Neural progenitor cell (in vitro differentiated cells): ENCODE data around the gene MDM2. TPM values are rescaled to one million over a fixed set of nuclear protein-coding genes. Genes with fewer than 3 reads are reported as not detected.

Source experiments
- DNase-seq: peaks from one replicate; pipeline ENCODE4 v3.0.0-alpha.2; 2016; ENCODE audit warnings: low spot score
- H2AFZ ChIP-seq: fragments of 200-600 bp; sonication (generic); replicated peaks from 2 replicates; pipeline ENCODE4 v1.6.1; 2016; ENCODE audit warnings: antibody characterized with exemption
- H3F3A ChIP-seq: fragments of 200-600 bp; sonication (generic); 2 replicates; pipeline ENCODE4 v1.6.1; 2016; ENCODE audit warnings: antibody characterized with exemption, low read depth
- H3K27ac ChIP-seq: fragments of 200-600 bp; sonication (generic); 2 replicates; pipeline ENCODE4 v1.5.1; 2016; ENCODE audit warnings: mild to moderate bottlenecking
- H3K27me3 ChIP-seq: fragments of 200-600 bp; sonication (generic); 2 replicates; pipeline ENCODE4 v1.6.1; 2016; ENCODE audit warnings: mild to moderate bottlenecking, moderate library complexity
- H3K36me3 ChIP-seq: fragments of 200-600 bp; sonication (generic); 2 replicates; pipeline ENCODE4 v1.5.1; 2016
- H3K4me1 ChIP-seq: fragments of 200-600 bp; sonication (generic); 2 replicates; pipeline ENCODE4 v1.6.1; 2016; ENCODE audit warnings: mixed run types
- H3K4me2 ChIP-seq: fragments of 200-600 bp; sonication (generic); 2 replicates; pipeline ENCODE4 v1.6.1; 2016
- H3K4me3 ChIP-seq: fragments of 200-600 bp; sonication (generic); 2 replicates; pipeline ENCODE4 v1.5.1; 2016
- H3K79me2 ChIP-seq: fragments of 200-600 bp; sonication (generic); 2 replicates; pipeline ENCODE4 v1.6.1; 2016; ENCODE audit warnings: low read depth
- H3K9ac ChIP-seq: fragments of 200-600 bp; sonication (generic); 2 replicates; pipeline ENCODE4 v1.6.1; 2016
- H3K9me3 ChIP-seq: fragments of 200-600 bp; sonication (generic); 2 replicates; pipeline ENCODE4 v1.5.1; 2016; ENCODE audit warnings: low read depth
- H4K20me1 ChIP-seq: fragments of 200-600 bp; sonication (generic); 2 replicates; pipeline ENCODE4 v1.6.1; 2016; ENCODE audit warnings: low read depth
- H3K27ac Mint-ChIP-seq: 3 replicates; pipeline ENCODE4 v1.8.0; 2021; ENCODE audit warnings: mixed read lengths
- H3K27me3 Mint-ChIP-seq: 2 replicates; pipeline ENCODE4 v1.8.0; 2022; ENCODE audit warnings: low read depth, mild to moderate bottlenecking, inconsistent platforms, moderate library complexity, mixed read lengths; ENCODE audit not compliant: insufficient read depth
- H3K36me3 Mint-ChIP-seq: 3 replicates; pipeline ENCODE4 v1.8.0; 2021; ENCODE audit warnings: mixed read lengths
- H3K4me1 Mint-ChIP-seq: 3 replicates; pipeline ENCODE4 v1.8.0; 2021; ENCODE audit warnings: mixed read lengths
- H3K4me3 Mint-ChIP-seq: 3 replicates; pipeline ENCODE4 v1.8.0; 2021; ENCODE audit warnings: mild to moderate bottlenecking, moderate library complexity, mixed read lengths
- H3K9me3 Mint-ChIP-seq: 3 replicates; pipeline ENCODE4 v1.8.0; 2020; ENCODE audit warnings: mixed read lengths
- EZH2 ChIP-seq: fragments of 200-600 bp; sonication (generic); IDR thresholded peaks from 2 replicates; pipeline ENCODE4 v1.6.1; 2017; ENCODE audit warnings: antibody characterized with exemption, mild to moderate bottlenecking, moderate library complexity
- EZH2phosphoT487 ChIP-seq: fragments of 200-600 bp; sonication (generic); IDR thresholded peaks from 2 replicates; pipeline ENCODE4 v1.6.1; 2017; ENCODE audit warnings: antibody characterized with exemption
- total RNA-seq: library from RNA; depleted of rRNA; stranded (reverse); fragments of >200 nt; gene quantifications from 2 replicates; pipeline ENCODE4 v1.2.3, GENCODE V29; 2015; ENCODE audit warnings: low replicate concordance
- TF ChIP-seq, protein P1 (sequence below): fragments of 200-600 bp; sonication (generic); IDR thresholded peaks from 2 replicates; pipeline ENCODE4 v1.5.1; 2017; ENCODE audit warnings: antibody characterized with exemption, mild to moderate bottlenecking

The MDM2 gene
- total RNA-seq, 1 donor from 2014 or later = 93.8 TPM

DNA sequence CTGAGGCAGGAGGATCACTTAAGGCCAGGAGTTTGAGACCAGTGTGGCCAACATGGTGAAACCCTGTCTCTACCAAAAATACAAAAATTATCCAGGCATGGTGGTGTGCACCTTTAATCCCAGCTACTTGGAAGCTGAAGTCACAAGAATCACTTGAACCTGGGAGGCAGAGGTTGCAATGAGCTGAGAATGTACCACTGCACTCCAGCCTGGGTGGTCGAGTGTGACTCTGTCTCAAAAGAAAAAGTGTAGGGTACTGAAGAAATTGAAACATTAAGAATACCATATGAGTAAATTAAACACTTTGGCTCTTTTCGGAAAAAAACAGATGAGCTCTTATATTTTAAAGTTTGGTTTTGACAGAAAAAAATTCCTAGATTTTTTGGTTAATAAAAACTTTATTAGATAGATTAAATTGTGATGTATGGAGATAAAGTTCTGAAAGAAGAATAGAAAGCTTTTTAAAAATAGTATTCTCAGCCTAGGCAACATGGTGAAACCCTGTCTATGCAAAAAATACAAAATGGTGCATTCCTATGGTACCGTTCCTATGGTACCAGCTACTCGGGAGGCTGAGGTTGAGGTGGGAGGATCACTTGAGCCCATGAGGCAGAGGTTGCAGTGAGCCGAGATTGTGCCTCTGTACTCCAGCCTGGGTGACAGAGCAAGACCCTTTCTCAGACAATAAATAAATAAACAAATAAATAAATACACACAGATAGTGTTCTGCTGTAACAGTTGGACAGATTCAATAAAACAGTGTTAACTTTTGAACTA lies 20.1 kb downstream of the MDM2 start:
- H3K4me2 ChIP-seq = no peak overlapping the region
- no peaks in the 10 kb centered on the region for H3K79me2 ChIP-seq
- H3K9me3 ChIP-seq = no peaks in the 10 kb centered on the region
- peak overlapping the region; percentile 10 for H3K27ac ChIP-seq
- no peak overlapping the region for H3K9ac ChIP-seq
- H3K27me3 Mint-ChIP-seq = peaks cover 2% of the 10 kb centered on the region
- peaks cover 17% of the 10 kb centered on the region for H3K36me3 ChIP-seq
- no peaks in the 10 kb centered on the region for H3K4me1 Mint-ChIP-seq
- TF ChIP-seq, protein P1, sequence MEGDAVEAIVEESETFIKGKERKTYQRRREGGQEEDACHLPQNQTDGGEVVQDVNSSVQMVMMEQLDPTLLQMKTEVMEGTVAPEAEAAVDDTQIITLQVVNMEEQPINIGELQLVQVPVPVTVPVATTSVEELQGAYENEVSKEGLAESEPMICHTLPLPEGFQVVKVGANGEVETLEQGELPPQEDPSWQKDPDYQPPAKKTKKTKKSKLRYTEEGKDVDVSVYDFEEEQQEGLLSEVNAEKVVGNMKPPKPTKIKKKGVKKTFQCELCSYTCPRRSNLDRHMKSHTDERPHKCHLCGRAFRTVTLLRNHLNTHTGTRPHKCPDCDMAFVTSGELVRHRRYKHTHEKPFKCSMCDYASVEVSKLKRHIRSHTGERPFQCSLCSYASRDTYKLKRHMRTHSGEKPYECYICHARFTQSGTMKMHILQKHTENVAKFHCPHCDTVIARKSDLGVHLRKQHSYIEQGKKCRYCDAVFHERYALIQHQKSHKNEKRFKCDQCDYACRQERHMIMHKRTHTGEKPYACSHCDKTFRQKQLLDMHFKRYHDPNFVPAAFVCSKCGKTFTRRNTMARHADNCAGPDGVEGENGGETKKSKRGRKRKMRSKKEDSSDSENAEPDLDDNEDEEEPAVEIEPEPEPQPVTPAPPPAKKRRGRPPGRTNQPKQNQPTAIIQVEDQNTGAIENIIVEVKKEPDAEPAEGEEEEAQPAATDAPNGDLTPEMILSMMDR = no peak
- no peak for TF ChIP-seq EZH2
- no peak for TF ChIP-seq EZH2phosphoT487
- H3F3A ChIP-seq = peaks cover 29% of the 10 kb centered on the region
- H4K20me1 ChIP-seq = no peaks in the 10 kb centered on the region
- H3K27me3 ChIP-seq = no peaks in the 10 kb centered on the region
- no peak overlapping the region for H2AFZ ChIP-seq
- no peak overlapping the region for H3K4me3 ChIP-seq
- no peak for DNase-seq
- no peak overlapping the region for H3K27ac Mint-ChIP-seq
- H3K9me3 Mint-ChIP-seq = no peaks in the 10 kb centered on the region
- no peaks in the 10 kb centered on the region for H3K4me1 ChIP-seq
- peaks cover 32% of the 10 kb centered on the region for H3K36me3 Mint-ChIP-seq
- H3K4me3 Mint-ChIP-seq = no peak overlapping the region

DNA sequence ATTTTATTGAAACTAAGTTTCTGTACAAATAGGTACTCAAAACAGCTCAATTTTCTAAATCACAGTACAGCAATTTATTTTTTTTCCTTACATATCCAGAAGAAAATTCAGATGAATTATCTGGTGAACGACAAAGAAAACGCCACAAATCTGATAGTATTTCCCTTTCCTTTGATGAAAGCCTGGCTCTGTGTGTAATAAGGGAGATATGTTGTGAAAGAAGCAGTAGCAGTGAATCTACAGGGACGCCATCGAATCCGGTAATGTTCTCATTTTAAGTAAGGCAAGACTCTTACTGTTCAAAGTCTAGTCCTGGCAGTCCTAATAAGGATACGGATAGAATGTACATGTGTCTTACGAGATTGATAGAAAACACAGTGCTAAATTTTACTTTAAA lies 20.7 kb downstream of the MDM2 start:
- H3K9ac ChIP-seq = no peak overlapping the region
- no peaks in the 10 kb centered on the region for H4K20me1 ChIP-seq

DNA sequence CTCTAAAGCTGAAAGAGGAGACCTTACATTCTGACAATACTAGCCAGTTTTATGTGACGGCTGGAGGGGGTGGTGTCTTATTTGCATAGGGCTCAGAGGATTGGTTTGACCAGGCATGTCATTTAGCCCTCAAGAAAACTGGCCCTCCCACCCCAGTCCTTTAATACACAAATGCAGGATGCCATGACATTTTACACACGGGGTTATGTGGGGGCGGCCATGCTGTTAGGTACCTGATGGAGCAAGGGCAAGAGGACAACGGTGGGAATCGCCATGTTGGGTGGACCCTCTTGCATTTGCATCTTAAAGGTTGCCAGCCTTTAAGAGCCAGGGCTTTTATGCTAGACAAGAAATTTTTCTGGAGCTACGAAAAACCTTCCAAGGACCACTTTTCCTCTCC lies 23.3 kb downstream of the MDM2 start:
- Histone ChIP-seq H3K4me2 (no peak overlapping the region), H3K36me3 (peaks cover 22% of the 10 kb centered on the region), H3K4me3 (no peak overlapping the region), H3K79me2 (peaks cover 7% of the 10 kb centered on the region), H3K9ac (no peak overlapping the region), H3K9me3 (no peaks in the 10 kb centered on the region), H4K20me1 (peaks cover 5% of the 10 kb centered on the region), H3K27ac (no peak overlapping the region), H3F3A (peaks cover 29% of the 10 kb centered on the region), H3K4me1 (peaks cover 6% of the 10 kb centered on the region), H2AFZ (no peak overlapping the region), H3K27me3 (no peaks in the 10 kb centered on the region)
- Mint-ChIP-seq H3K27me3 (no peaks in the 10 kb centered on the region), H3K9me3 (no peaks in the 10 kb centered on the region), H3K36me3 (peaks cover 23% of the 10 kb centered on the region), H3K4me3 (no peak overlapping the region), H3K27ac (no peak overlapping the region), H3K4me1 (peaks cover 3% of the 10 kb centered on the region)
- TF ChIP-seq EZH2phosphoT487 (no peak), EZH2 (no peak)
- TF ChIP-seq, protein P1 = no peak
- DNase-seq = peak; percentile 8

More for the DNA sequence above, 20.7 kb downstream of the MDM2 start:
- Mint-ChIP-seq H3K36me3 (peaks cover 32% of the 10 kb centered on the region), H3K27ac (no peak overlapping the region), H3K27me3 (peaks cover 2% of the 10 kb centered on the region), H3K4me1 (no peaks in the 10 kb centered on the region), H3K4me3 (no peak overlapping the region), H3K9me3 (no peaks in the 10 kb centered on the region)
- Histone ChIP-seq H3K4me2 (no peak overlapping the region), H3K9me3 (no peaks in the 10 kb centered on the region), H3F3A (peaks cover 29% of the 10 kb centered on the region), H3K4me3 (no peak overlapping the region), H3K36me3 (peaks cover 19% of the 10 kb centered on the region), H2AFZ (no peak overlapping the region), H3K27me3 (no peaks in the 10 kb centered on the region), H3K4me1 (no peaks in the 10 kb centered on the region), H3K79me2 (peaks cover 4% of the 10 kb centered on the region), H3K27ac (peak overlapping the region; percentile 10)
- no peak for DNase-seq
- TF ChIP-seq EZH2phosphoT487 = no peak
- no peak for TF ChIP-seq EZH2
- TF ChIP-seq, protein P1 = no peak
